ENCODE results near the gene RFTN1.
A peak's percentile ranks its signal among the peaks of the same experiment; 100 is the strongest.
"Not testable (repeated sequence)": the region's sequence is repeated elsewhere in the genome, so short reads cannot be mapped to it uniquely, and the experiment has no call there.

The RFTN1 gene

GRCh38 chr3:16326724-16327349 is 186.7 kb downstream of the RFTN1 start:
- Histone ChIP-seq H3K27ac (no peak overlapping the region), H3K4me3 (no peak overlapping the region)

GRCh38 chr3:16325850-16326249 is 187.6 kb downstream of the RFTN1 start:
- Histone ChIP-seq H3K27ac (no peak overlapping the region), H3K4me3 (no peak overlapping the region)

GRCh38 chr3:16323737-16324136 is 189.8 kb downstream of the RFTN1 start:
- Histone ChIP-seq H3K4me3 (no peak overlapping the region), H3K27ac (no peak overlapping the region)

- Histone ChIP-seq H3K27ac (no peak overlapping the region), H3K4me3 (no peak overlapping the region)
These were observed 191.3 kb downstream of the RFTN1 start for GRCh38 chr3:16322189-16322588.

- no peak overlapping the region for H3K27ac ChIP-seq
These were observed 192.8 kb downstream of the RFTN1 start for GRCh38 chr3:16320711-16321110.

GRCh38 chr3:16319723-16320122 is 193.8 kb downstream of the RFTN1 start:
- Histone ChIP-seq H3K4me3 (no peak overlapping the region), H3K27ac (peak overlapping the region in 1 of 21 experiments; percentile 53)

More at GRCh38 chr3:16320711-16321110, 192.8 kb downstream of the RFTN1 start:
- no peak overlapping the region for H3K4me3 ChIP-seq

- peak overlapping the region in 1 of 21 experiments; percentile 53 for H3K27ac ChIP-seq
- H3K4me3 ChIP-seq = no peak overlapping the region
These were observed 194.2 kb downstream of the RFTN1 start for GRCh38 chr3:16319307-16319706.

GRCh38 chr3:16318176-16318575 is 195.3 kb downstream of the RFTN1 start:
- H3K27ac ChIP-seq = no peak overlapping the region
- no peak overlapping the region for H3K4me3 ChIP-seq

- H3K27ac ChIP-seq = peak overlapping the region in 2 of 21 experiments; percentile 3 to 32
- no peak overlapping the region for H3K4me3 ChIP-seq
These were observed 195.9 kb downstream of the RFTN1 start for GRCh38 chr3:16317561-16317945.

GRCh38 chr3:16316847-16317560 is 196.5 kb downstream of the RFTN1 start:
- Histone ChIP-seq H3K27ac (peak overlapping the region in 4 of 21 experiments; percentile 3 to 32 (median 12)), H3K4me3 (no peak overlapping the region)

- H3K27ac ChIP-seq = peak overlapping the region in 4 of 21 experiments; percentile 3 to 32 (median 20)
- no peak overlapping the region for H3K4me3 ChIP-seq
These were observed 197.1 kb downstream of the RFTN1 start for GRCh38 chr3:16316396-16316795.

GRCh38 chr3:16315623-16316022 is 197.9 kb downstream of the RFTN1 start:
- Histone ChIP-seq H3K4me3 (no peak overlapping the region), H3K27ac (peak overlapping the region in 1 of 21 experiments; percentile 3)

GRCh38 chr3:16313886-16314645 is 199.4 kb downstream of the RFTN1 start:
- Histone ChIP-seq H3K4me3 (no peak overlapping the region), H3K27ac (peak overlapping the region in 7 of 21 experiments; percentile 11 to 67 (median 63))

- Histone ChIP-seq H3K4me3 (no peak overlapping the region), H3K27ac (peak overlapping the region in 19 of 21 experiments; percentile 5 to 94 (median 64))
These were observed 201.5 kb downstream of the RFTN1 start for GRCh38 chr3:16311960-16312451.

- peak overlapping the region in 11 of 21 experiments; percentile 0 to 94 (median 57) for H3K27ac ChIP-seq
- H3K4me3 ChIP-seq = not testable (repeated sequence)
These were observed 203.0 kb downstream of the RFTN1 start for GRCh38 chr3:16310486-16310885.

GRCh38 chr3:16309558-16309957 is 203.9 kb downstream of the RFTN1 start:
- peak overlapping the region in 7 of 21 experiments; percentile 33 to 94 (median 77) for H3K27ac ChIP-seq

GRCh38 chr3:16308727-16309126 is 204.8 kb downstream of the RFTN1 start:
- Histone ChIP-seq H3K27ac (no peak overlapping the region), H3K4me3 (no peak overlapping the region)

More at GRCh38 chr3:16309558-16309957, 203.9 kb downstream of the RFTN1 start:
- H3K4me3 ChIP-seq = no peak overlapping the region

- H3K4me3 ChIP-seq = no peak overlapping the region
- H3K27ac ChIP-seq = peak overlapping the region in 1 of 21 experiments; percentile 18
These were observed 205.5 kb downstream of the RFTN1 start for GRCh38 chr3:16307832-16308531.

GRCh38 chr3:16305111-16305541 is 208.4 kb downstream of the RFTN1 start:
- H3K4me3 ChIP-seq = no peak overlapping the region

More at GRCh38 chr3:16305111-16305541, 208.4 kb downstream of the RFTN1 start:
- H3K27ac ChIP-seq = peak overlapping the region in 9 of 21 experiments; percentile 9 to 83 (median 45)
